ENCODE measurements around the gene PCGF5.

- TF ChIP-seq EZH2 (IDR thresholded peaks at IDR 0.05; ENCODE audit: borderline replicate concordance, control insufficient read depth, low read depth, low read length) (no peak), E2F8 (IDR thresholded peaks at IDR 0.05; ENCODE audit: low read depth, partially characterized antibody) (no peak), EP300 (IDR thresholded peaks at IDR 0.05; ENCODE audit: borderline replicate concordance in 1 of 2, control insufficient read depth in 1 of 2, low read depth in 2 of 2, low read length in 2 of 2) (no peak), MEF2B (IDR thresholded peaks at IDR 0.05; ENCODE audit: partially characterized antibody, poor library complexity, severe bottlenecking) (no peak), HCFC1 (IDR thresholded peaks at IDR 0.05; ENCODE audit: low read length) (no peak), ZNF274 (IDR thresholded peaks at IDR 0.05; ENCODE audit: insufficient read depth, insufficient read length) (no peak), CBX3 (IDR thresholded peaks at IDR 0.05; ENCODE audit: borderline replicate concordance, low read depth) (no peak), RFX5 (IDR thresholded peaks at IDR 0.05; ENCODE audit: low read depth, low read length) (peak; percentile 85), ZNF622 (IDR thresholded peaks at IDR 0.05) (no peak), YBX1 (IDR thresholded peaks at IDR 0.05) (no peak)
- TF ChIP-seq, protein P1, sequence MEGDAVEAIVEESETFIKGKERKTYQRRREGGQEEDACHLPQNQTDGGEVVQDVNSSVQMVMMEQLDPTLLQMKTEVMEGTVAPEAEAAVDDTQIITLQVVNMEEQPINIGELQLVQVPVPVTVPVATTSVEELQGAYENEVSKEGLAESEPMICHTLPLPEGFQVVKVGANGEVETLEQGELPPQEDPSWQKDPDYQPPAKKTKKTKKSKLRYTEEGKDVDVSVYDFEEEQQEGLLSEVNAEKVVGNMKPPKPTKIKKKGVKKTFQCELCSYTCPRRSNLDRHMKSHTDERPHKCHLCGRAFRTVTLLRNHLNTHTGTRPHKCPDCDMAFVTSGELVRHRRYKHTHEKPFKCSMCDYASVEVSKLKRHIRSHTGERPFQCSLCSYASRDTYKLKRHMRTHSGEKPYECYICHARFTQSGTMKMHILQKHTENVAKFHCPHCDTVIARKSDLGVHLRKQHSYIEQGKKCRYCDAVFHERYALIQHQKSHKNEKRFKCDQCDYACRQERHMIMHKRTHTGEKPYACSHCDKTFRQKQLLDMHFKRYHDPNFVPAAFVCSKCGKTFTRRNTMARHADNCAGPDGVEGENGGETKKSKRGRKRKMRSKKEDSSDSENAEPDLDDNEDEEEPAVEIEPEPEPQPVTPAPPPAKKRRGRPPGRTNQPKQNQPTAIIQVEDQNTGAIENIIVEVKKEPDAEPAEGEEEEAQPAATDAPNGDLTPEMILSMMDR (IDR thresholded peaks at IDR 0.05 in 2 of 3, conservative IDR thresholded peaks at IDR 0.05 in 1 of 3; ENCODE audit: control insufficient read depth in 2 of 3, extremely low read depth in 1 of 3, insufficient read depth in 1 of 3, low read depth in 3 of 3, low read length in 3 of 3), result no peak
These were observed 87.0 kb downstream of the PCGF5 start for GRCh38 chr10:91307489-91307888.

Measured in GM12878 (cell line).